NCI-H774 (cell line): ENCODE measurements around the gene CHD5.

ENCODE experiments used
- DNase-seq: peaks from one replicate; lab custom pipeline; 2025; lab: John Stamatoyannopoulos, UW

The CHD5 gene

GRCh38 chr1:6111991-6112689 lies 68.0 kb downstream of the CHD5 start:
- no peak for DNase-seq

- peak; percentile 37 for DNase-seq
Observed at GRCh38 chr1:6111571-6111970, 68.5 kb downstream of the CHD5 start.

DNA sequence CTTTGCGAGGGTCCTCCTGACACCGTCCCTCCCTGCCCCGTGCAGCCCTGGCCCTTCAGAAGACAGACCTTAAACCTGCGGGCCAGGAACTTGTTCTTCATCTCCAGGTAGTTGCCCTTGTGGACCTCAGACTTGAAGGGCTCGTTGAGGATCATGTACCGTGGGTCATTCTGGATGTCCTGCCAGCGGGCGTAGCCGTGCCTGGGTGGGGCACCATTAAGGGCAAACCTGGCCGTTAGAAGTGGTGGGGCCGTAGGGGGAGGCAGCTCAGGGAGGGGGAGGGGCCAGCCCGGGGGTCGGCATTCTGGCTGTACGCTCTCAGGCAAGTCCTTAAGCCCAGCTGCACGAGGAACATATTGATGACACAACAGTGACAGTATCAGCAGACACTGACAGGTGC lies 69.8 kb downstream of the CHD5 start:
- no peak for DNase-seq

GRCh38 chr1:6109688-6110087 lies 70.4 kb downstream of the CHD5 start:
- no peak for DNase-seq

- DNase-seq, result peak; percentile 0
Observed at GRCh38 chr1:6108937-6109614, 71.0 kb downstream of the CHD5 start.

GRCh38 chr1:6108476-6108875 lies 71.6 kb downstream of the CHD5 start:
- no peak for DNase-seq

DNA sequence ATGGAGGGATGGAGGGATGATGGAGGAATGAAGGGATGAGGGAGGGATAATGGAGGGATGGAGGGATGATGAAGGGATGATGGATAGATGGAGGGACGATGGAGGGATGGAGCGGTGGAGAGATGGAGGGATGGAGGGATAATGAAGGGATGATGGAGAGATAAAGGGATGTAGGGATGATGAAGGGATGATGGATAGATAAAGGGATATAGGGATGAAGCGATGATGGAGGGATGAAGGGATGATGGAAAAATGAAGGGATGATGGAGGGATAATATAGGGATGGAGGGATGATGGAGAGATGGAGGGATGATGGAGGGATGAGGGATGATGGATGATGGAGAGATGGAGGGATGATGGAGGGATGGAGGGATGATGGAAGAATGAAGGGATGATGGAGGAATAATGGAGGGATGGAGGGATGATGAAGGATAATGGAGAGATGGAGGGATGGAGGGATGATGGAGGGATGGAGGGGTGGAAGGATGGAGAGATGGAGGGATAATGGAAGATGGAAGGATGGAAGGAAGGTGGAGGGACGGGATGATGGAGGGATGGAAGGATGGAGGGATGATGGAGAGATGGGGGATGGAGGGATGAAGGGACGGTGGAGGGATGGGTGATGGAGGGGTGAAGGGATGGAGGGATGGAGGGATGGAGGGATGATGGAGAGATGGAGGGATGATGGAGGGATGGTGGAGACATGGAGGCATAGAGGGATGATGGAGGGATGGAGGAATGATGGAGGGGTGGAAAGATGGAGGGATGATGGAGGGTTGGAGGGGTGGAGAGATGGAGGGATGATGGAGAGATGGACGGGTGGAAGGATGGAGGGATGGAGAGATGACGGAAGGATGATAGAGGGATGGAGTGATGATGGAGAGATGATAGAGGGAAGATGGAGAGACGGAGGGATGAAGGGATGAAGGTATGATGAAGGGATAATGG lies 72.4 kb downstream of the CHD5 start:
- DNase-seq, result no peak

- DNase-seq, result no peak
Observed at GRCh38 chr1:6106977-6107376, 73.1 kb downstream of the CHD5 start.

DNA sequence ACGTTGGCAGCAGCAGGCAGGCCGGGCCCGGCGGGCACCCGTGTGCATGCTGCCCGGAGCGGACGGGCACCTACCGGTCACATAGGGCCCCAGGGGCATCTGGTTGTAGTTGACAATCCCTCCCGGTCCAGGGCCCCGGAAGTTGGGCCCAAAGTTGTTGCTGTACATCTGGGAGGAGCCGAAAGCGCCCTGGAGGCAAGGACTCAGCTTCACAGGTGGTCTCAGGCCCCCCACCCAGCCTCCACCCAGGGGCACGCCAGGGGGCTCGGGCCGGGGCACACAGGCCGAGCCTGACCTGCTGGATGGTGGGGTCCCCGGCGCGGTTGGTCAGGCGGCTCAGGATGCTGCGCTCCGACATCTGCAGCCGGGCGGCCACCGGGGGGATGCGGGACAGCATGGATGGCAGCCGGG lies 73.8 kb downstream of the CHD5 start:
- DNase-seq, result no peak

DNA sequence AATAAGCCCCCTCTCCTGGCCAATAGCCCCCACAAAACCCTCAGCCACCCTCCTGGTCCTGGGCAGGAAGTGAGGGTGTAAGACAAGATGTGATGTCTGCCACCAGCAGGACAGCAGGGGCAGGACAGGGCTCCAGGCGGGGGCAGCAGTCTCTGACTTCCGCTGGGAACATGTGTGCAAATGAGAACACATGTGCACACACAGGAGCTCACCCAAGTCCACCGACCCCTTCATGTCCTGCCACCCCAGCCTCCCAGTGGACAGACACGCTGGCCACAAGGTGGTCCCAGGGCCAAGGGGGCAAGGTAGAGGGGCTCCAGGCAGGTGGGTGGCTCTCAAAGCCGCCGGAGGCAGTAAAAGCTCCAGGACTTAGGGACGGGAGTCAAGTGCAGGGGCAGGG lies 74.4 kb downstream of the CHD5 start:
- no peak for DNase-seq

GRCh38 chr1:6105218-6105679 lies 74.9 kb downstream of the CHD5 start:
- DNase-seq, result no peak

DNA sequence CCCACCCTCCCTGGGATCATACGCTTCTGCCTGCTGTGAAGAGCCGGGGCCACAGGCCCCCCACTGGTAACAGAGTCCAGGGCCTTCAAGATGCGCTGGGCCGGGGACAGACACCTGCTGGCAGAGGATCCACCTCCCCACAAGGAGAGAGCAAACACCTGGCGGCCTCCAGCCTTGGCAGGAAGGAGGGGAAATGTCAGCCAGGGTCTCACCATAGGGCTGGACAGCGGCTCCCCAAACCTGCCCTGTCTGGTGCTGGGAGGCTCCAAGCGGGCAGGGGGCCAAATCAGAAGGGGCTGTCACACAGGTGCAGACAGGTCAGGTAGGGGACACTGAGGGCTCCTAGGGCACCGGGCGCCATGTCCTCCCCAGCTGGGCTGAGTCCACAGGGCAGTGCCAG lies 75.5 kb downstream of the CHD5 start:
- DNase-seq, result no peak

DNA sequence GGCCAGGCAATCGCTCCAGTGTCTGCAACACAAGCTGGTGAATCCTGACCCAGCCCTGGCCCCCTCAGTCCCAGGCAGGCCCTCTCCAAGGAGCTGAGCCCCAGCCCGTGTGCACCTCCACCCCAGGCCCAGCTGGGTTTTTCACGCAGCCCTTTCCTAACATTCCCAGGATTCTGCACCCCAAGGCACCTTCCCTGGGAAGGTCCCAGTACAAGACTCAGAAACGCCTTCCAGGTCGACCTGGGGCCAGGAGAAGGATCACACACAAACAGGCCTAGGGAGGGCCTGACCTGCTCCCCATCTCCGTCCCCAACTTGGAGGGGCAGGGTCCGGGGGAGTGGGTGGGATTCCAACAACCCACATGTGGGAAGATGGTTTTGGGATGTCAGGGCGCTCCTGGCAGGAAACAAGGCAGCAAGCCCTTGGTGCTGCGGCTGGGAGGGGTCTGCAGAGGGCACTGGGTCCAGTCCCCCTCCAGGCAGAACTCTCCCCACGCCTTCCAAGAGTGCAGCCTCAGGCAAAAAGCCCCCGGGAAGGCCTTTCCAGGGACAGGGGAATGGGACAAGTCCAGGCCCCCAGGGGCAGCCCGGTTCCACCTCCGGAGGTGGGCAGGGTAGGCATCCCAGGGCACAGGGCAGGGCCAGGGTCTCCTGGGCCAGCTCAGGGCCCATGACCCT lies 76.1 kb downstream of the CHD5 start:
- DNase-seq, result no peak

DNA sequence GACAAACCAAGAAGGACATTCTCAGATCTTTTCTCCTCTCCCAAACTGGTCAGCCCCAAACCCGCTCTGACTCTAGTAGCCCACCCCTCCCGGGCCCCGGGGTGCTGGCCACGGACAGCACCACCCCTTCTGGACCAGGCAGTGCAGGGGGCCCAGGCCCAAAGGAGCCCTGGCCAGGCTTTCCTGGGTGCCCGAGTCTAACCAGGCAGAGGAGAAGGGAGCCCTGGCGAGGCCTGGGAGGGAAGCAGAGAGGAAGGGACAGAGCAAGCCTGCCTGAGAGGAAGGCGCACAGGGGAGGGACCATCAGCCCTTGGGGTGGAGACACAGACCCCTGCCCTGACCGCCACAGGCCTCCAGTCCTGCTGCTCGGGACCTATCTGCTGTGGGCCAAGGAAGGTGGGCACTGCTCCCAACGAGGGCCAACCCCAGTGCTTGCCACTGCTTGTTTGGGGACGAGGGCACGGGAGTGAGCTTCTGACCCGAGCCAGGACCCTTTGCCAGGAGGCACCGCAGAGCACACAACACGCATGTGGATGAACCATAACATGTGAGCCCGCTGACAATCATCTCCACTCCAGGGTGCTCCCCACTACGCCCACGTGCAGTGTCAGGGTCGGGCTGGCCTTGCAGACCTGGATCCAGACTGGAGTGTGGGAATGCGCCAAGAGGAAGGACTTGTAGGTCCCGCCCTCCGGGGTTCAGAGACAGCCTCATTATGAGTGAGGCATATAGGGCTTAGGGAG lies 76.8 kb downstream of the CHD5 start:
- no peak for DNase-seq

DNA sequence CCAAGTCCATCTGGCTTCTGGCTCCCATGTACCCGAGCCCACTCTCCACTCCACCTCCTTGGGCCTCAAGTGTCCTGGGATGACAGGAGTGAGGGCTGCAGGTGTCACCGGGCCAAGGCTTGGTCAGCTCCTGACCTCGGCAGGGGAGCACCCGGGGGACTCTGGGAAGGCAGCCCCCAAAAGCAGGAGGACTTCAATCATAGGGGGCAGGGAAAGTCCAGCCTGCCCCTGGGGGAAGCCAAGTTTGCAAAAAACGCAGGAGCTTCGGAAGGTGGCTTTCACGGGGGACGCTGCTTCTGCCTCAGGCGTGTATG lies 77.6 kb downstream of the CHD5 start:
- DNase-seq, result no peak

DNA sequence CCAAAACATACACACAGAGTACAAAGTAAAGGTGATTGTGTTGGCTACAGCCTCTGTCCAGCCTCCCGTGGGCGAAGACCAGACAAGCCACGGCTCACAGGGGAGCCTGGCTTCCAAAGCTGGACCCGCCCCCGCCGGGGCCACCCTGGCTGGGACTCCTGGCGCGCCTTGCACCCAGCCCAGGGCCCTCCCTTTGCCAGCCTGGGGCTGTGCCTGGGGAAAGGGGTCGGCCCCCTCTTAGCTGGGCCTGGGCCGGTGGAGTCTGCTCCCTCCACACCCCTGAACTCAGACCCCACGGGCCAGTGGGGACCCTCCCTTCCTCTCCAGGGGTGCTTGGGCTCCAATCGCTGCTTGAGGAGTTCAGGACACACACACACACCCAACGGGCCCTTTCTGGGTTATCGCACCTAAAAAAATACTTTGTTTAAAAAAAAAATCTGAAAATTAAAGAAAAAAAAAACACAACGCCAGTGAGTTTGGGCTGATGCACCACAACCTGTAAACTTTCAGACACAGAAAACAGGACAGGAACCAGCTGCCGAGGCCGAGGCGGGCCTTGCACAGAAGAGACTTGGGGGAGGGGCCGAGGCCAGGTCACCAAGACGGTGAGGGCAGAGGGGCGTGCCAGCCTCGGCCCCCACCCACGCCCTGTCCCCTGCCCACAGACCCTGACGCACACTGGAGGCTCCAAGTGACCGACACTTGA lies 78.1 kb downstream of the CHD5 start:
- DNase-seq, result no peak

- DNase-seq, result no peak
Observed at GRCh38 chr1:6100861-6101783, 79.0 kb downstream of the CHD5 start.

- no peak for DNase-seq
Observed at GRCh38 chr1:6099787-6100765, 80.0 kb downstream of the CHD5 start.

DNA sequence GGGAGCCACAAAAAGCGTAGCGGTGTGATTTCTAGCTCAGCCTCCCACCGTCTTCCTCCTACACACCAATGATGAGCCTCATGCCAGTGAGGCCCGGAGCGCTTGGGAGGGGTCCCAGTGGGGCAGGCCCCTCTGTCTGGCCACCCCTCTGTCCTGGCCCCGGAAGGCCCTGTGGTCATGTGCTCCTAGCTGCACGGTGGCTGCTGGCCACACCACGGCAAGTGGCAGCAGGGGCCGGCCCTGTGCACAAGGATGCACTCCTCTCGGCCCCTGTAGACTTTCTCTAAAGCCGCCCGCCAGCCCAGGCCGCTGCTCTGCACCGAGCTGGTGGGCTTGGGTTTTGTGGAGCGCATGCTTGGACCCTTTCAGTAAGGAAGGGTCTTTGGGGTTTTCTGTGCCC lies 80.8 kb downstream of the CHD5 start:
- no peak for DNase-seq
